Lower leg skin (tissue), 3 donors: ENCODE measurements around the gene DDX19B.

Source experiments
- CTCF ChIP-seq, 3 donors: fragments of 450-650 bp; IDR thresholded peaks; one replicate each; pipeline ENCODE4 v1.5.1; 2016; ENCODE audit warnings: antibody characterized with exemption in 3 of 3, mild to moderate bottlenecking in 3 of 3, moderate library complexity in 2 of 3
- POLR2A ChIP-seq, 2 donors: fragments of 450-650 bp; IDR thresholded peaks; one replicate each; pipeline ENCODE4 v1.6.1; 2016 to 2017; ENCODE audit warnings: antibody characterized with exemption in 2 of 2, mild to moderate bottlenecking in 1 of 2, moderate library complexity in 1 of 2

DNA sequence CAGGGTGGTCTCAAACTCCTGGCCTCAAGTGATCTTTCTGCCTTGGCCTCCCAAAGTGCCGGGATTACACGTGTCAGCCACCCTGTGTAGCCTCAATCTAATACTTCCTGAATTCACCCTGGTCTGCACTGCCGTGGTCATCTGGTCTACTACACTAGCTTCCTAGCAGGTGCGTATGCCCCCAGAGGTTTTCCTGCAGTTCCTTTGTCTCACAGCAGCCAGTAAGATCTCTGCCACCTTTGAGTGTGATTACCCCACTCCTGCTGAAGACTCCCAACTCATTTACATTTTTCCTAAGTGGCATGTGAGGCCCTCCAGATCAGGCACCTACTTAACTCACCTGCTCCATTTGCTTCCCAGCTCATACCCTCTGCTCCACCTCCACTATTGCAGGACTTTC lies 42.6 kb downstream of the DDX19B start:
- no peak for TF ChIP-seq CTCF (IDR thresholded peaks at IDR 0.05)
- no peak for TF ChIP-seq POLR2A (IDR thresholded peaks at IDR 0.05)
